Activated naive CD4-positive, alpha-beta T cell treated with anti-CD3 and anti-CD28 coated beads, Interleukin-2, amount 50 U/mL, for 16 hours (primary cell): ENCODE data around the gene ZNF185.
A peak's percentile ranks its signal among the peaks of the same experiment; 100 is the strongest.

Experiments used
- DNase-seq: peaks from one replicate; pipeline ENCODE4 v3.0.0-alpha.2; 2020

The ZNF185 gene

DNA sequence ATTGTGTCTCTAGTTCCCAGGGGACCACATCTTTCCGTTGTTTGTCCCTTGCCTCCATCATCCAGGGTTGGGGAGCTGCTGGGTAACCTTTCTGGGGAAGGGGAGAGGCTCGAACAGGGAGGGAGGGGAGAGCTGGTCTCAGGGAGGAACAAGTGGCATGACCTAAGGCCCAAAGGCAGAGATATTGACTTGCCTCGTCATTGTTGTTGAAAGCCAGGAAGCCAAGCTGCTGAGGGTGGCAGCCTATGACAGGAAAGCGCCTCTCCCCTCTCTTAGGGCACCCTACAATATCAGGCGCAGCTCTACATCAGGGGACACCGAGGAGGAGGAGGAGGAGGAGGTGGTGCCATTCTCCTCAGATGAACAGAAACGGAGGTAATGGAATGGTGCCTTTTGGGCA is 20.8 kb downstream of the ZNF185 start:
- DNase-seq = no peak

DNA sequence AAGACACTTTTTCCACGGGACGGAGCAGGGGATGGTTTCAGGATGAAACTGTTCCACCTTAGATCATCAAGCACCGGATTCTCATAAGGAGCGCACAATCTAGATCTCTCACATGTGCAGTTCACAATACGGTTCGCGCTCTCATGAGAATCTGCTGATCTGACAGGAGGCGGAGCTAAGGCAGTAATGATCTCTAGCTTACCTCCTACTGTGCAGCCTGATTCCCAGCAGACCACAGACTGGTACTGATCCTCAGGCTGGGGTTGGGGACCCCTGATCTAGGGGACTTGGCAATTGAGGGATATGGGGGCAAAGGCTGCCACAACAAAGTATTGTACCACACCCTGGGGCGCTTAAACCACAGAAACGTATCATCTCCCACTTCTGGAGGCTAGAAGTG is 25.7 kb downstream of the ZNF185 start:
- no peak for DNase-seq

DNA sequence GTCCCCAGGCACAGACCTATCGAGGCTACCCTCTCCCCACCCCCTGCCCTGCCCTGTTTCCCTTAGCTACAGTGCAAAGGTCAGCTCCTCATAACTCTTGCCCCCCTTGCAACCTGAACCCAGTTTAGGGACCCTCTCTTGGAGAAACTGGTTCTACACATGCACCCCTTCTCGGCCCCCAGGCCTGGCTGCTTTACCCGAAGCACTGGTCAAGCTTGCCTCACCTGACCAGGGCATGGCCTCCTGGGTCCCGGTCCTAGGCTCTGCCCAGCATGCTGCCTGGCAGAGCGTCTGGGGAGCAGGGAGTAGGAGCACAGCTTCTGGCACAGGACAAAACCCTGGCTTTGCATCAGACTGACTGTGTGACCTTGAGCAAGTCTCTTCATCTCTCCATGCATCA is 28.0 kb downstream of the ZNF185 start:
- no peak for DNase-seq

DNA sequence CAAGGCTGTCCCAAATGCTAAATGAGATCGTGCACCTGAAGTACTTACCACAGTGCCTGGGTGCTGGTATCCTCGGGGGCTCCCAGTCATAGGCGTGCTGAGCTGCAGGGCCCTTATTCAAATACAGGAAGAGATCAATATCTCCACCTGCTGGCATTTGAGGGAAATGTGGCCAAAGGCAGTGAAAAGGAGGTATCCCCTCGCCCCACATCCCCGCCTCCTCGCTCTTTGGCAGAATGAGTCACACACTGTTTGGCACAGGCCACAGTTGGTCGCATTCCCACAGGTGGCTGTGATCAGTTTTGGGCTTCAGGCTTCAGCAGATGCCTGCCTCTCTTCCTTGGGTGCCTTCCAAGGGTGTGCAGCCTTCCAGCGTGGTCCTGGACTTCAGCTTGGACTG is 28.4 kb downstream of the ZNF185 start:
- peak; percentile 58 for DNase-seq

DNA sequence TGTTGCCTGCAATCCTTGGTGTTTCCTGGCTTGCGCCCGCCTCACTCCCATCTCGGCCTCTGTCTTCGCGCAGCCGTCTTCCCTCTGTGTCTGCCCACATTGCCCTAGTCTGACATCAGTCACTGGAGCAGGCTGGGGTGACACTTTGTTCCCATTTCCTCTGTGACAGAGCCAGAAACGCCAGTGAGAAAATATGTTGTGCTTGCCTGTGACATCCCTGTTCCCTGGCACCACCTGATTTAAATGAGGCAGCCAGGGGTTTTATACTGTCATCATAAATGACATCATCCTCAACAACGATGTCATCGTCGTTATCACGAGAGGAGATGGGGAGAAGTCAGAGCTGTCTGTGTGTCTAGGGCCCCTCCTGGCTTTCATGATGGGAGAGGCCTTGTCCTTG is 29.1 kb downstream of the ZNF185 start:
- no peak for DNase-seq

DNA sequence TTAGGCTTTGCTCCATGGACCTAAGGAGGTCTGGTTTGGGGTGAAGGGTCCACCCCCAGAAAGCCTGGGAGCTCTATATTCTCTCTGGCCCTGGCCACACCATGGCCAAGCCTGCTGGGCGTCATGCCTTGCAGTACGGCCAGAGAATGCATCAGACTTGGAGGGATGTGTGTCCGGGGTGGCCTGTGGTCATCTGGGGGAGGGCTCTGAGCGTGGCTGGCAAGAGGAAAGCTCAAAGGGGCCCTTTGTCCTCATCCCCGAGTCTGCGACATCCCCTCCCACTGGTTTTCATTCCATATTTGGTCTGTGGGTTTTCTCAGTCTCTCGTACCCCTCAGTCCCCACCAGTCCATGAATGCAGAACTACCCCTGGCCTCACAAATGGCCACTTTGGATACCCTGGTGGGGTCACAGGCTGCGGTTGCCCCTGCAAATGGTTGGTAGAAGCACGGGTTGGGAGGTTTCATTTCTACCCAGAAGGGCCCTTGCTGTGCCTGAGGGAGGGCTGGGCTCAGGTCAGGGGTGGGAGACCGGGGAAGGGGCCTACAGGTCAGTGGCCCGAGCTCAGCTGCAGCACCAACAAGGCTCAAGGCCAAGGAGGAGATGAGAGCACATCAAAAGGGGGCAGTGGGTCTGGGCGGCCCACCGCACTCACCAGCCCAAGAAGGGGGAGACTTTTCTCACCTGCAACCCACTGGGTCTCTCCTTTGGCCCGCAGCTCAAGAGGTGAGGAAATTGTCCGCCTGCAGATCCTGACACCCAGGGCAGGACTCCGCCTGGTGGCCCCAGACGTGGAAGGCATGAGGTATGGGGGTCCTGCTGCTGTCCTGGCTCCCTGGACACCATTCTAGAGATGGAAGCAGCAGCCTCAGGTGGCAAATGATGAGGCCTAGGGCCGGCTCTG is 30.2 kb downstream of the ZNF185 start:
- no peak for DNase-seq

DNA sequence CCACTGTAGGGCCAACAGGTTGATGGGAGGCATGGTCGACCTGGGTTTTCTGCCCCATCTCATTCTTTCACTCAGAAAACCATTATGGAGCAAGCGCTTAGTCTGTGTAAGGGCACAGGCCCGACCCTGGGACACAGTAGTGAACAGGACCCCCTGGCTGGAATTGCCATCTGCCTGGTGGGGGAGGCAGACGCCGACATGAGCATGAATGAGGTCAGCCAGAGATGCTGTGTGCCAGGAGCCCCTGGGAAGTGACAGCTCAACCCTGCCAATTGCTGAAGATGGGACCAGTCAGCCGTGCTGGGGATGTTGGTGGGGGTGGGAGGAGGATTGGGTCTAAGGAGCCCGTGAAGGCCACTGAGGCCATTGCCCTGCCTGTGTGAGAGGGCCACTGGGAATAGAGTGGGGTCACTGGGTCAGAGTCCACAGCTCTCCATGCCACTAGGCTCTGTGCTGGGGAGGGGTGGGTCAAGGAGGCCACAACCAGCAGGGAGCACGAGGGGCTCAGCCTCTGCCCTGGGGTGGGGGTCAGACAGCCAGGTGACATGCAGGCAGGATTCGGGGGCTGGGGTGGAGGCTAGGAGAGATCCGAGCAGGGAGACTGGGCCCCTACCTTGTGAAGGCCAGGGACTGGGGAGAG is 31.0 kb downstream of the ZNF185 start:
- DNase-seq = no peak

DNA sequence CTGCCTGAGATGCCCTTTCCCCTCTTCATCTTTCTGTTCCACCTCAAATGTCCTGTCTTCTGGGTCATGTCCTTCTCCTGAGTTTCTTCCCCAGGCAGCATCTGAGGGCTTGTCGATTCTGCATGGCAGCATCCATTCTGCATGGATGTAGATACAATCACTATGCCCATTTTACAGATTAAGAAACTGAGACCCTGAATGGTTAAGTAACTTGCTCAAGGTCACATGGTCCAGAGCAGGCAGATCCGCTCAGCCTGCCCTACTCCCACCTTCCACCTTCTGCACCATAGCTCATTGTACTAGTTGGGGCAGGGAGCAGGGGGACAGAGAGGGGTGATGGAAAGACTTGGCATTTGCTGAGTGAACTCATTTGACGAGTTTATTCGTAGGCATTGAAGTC is 32.0 kb downstream of the ZNF185 start:
- no peak for DNase-seq

DNA sequence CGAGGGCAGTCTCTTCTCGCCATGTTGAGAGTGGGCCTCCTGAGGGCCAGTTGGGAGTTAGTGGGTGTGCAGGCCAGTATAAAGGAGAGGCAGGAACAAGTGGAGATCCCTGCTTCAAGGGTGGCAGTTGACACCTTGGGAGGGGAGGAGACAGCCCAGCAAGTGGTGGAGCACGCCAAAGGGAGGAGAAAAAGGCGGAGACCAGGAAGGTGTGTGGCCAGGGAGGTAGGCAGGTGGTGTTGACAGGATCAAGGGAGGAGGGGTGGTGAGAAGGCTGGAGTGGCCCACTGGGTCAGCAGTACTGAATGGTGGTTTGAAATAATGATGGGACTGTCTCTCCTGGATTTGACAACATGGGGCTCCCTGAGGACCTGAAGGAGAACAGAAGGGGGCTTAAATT is 32.6 kb downstream of the ZNF185 start:
- no peak for DNase-seq

DNA sequence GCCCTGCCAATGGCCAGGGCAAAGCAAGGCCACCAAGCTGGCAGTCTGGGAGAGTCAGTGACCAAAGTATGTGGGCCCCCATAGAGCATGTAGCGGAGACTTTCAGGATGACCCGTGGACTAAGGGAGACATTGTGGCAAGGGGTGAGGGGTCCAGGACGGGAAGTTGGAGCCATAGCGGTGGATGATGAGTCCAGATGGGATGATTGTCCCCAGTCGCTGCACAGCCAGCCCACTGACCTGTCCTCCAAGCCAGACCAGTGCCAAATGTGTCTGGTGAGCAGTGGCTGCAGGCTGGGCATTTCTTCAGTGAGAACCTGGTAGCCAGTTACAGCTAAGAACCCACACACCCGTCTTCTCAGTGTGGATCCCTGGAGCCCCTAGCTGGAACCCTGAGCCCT is 34.3 kb downstream of the ZNF185 start:
- no peak for DNase-seq

DNA sequence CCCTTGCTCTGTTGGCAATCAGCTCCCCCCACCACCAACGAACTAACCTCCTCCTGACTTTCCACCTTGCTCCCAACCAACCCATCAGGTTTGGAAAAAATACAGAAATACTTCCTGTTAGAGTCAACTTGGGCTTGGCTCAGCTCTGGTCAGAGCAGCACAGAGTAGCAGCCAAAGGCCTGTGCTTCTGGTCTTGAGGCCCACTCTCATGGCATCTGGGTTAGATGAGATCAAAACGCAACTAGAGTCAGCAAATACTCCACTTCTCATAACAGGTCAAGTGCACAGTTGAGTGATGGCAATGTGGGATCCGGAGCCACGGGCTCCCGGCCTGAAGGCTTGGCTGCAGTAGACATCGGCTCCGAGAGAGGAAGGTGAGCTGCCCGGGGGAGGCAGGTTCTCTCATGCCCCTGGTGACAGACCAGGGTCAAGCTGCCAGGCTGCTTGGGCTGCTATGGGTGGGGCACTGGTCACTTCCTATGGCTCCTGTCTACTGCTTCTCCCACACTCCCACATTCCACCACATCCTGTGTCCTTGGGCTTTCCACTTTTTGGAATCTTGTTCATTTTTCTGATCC is 34.8 kb downstream of the ZNF185 start:
- DNase-seq = no peak

DNA sequence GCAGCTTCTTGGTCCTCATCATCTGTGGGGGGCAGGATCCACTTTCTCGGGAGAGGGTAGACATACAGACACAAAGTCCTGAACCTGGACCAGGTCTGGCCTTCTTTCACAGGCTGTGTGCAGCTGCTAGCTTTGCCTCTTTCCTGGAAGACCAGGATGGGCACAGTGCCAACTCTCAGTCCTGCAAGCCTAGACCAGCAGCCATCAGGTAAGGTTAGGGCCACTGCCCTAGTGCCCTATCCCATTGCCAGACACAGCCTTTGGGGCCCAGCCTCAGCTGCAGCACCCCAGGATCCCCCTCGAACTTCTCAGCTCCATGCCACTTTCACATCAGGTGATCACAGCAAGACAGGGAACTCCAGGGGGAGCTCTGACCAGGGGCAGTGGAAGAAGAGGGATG is 38.4 kb downstream of the ZNF185 start:
- DNase-seq = no peak

DNA sequence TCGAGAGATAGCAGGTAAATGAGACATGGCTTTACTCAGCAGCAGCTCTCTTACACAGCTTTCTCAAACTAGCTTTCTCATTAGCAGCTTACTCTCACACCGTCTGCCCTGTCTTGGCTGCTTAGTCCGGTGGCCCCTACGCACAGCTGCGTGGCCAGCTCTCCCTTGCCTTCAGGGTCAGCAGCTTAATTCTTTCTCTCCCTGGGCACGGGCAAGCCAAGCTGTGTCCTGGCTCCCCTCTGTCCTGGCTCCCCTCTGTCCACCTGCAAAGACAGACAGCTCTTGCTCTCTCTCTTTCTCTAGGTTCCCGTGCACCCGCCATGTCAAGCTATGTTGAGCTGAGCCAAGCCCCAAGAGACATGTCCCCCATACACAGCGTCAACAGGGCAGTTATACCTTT is 39.4 kb downstream of the ZNF185 start:
- DNase-seq = no peak

DNA sequence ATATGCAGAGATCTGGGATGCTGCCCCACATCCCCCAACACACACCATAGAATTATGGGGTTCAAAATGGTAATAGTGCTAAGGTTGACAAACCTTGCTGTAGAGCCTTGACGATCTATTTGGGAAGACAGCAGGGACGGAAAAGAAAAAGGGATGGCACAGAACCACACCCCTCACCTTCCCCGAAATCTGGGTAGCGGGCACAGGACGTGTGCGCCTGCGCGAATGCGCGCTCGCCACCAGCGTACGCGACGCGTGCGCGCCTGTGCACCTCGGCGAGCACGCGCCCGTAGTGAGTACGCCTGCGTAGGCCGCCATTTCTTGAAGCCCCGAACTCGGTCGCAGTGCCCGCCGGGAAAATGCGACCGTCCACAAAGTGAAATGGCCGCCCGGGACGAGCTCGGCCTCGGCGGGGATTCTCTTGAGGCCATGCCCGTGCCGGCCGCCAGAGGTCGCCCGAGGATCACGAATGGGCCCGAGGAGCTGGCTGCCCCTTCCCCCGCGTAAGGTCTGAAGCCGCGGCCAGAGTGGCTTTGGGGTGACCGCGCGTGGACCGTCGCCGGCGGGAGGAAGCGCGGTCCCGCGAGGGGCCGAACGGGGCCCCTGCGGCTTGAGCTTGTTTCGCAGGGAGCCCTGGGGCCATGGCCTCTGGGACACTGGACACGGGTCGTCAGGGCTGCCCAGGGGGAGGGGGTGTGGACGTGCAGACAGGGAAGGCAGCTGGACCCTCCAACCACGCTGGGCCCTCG is 43.6 kb downstream of the ZNF185 start:
- DNase-seq = peak; percentile 88

DNA sequence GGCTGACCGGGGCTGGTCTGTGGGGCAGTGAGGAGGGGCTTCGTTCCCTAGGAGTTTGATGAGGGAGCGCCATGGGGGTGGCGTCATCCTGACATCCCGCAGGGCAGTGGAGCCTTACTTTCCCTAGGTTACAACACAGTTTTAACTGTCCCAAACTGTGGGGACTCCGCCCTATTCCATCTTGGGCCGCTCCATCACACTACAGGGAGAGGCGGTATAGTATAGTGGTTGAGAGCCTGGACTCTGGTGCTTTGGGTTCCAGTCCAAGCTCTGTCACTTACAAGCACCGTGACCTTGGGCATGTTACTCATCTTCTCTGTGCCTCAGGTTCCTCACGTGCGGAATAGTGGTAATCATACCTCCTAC is 44.2 kb downstream of the ZNF185 start:
- no peak for DNase-seq

DNA sequence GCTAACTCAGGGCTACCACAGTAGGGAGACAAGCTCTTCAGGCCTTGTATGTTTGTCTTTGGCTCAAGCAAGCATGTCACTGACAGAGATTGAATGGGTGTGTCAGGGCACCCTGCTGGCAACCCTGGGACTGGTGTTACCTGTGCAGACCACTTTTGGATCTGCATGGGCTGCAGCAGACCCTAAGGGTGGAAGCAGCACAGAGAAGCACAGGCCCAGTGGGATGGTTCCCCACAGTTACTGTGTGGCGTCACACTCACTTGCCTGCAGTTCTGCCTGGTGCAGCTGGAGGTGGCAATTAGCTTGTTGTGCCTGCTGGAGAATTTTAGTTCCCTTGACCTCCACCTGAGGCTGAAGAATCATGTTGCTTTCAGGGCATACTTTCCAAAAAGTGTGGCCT is 46.0 kb downstream of the ZNF185 start:
- DNase-seq = no peak

DNA sequence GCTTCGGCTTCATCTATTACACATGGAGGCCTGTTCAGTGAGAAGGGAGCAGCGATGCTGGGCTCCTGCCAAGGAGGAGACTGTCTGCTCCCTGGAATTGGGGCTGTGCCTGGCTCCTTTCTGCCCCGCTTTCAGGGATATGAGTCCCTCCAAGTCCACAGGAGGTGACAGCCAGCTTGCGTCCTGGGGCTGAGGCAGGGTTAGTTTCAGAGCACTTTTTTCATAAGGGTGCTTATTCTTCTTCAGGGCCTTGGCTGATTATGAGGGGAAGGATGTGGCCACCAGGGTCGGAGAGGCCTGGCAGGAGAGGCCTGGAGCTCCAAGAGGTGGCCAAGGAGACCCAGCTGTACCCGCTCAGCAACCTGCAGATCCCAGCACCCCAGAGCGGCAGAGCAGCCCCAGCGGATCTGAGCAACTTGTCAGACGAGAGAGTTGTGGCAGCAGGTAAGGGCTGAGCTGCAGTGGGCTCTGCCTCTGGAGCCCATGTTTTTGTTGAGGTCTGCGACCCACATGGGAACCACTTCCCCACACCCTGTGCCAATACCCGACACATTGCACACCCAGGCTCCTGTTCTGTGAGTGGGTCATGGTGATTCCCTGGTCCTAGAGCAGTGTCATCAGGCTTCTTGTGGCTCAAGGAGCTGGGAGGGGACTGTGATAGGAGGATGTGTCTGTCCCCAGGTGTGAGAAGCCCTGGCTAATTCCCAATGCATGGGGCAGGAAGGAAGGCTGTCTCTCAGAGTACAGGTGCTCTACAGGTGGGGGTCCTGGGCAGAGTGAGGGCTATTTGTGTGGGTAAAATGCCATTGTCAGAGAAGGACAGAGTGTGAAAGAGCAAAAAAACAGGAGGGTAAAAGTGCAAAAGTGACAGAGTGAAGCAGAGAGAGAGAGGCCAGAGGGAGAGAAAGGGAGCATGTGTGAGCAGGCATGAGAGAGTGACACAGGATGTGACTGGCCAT is 47.4 kb downstream of the ZNF185 start:
- no peak for DNase-seq

DNA sequence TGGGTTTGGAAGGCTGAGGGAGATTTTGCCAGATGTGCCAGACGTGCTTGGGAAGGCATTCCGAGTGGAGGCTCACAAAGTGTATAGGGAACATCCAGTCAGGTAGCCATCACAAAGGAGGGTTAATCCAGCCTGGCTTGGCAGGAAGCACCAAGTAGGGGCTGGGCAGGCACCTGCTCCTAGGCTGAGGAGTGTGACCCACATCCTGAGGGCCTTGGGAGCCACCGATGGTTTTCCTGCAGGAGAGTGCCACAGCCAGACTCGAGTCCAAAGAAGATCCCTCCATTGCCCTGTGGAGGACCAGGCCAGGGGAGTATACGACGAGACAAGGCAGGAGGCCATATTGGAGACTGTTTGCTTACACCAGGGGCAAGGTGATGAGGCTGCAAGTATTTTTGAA is 48.8 kb downstream of the ZNF185 start:
- DNase-seq = no peak
